HT-29 (cell line): Measurements from ENCODE around the gene CPNE1. TPM values are rescaled to one million over a fixed set of nuclear protein-coding genes. Genes with fewer than 3 reads are reported as not detected.

ENCODE experiments used
- DNase-seq: peaks from one replicate; pipeline ENCODE4 v3.0.0-alpha.2; 2015; ENCODE audit warnings: low spot score
- total RNA-seq: library from RNA; depleted of rRNA; stranded (reverse); fragments of >200 nt; shearing (Covaris generic); gene quantifications from 2 replicates; pipeline ENCODE4 v1.2.3, GENCODE V29; 2014

The CPNE1 gene
- total RNA-seq, 1 experiment from 2014 or later: 417 TPM

DNA sequence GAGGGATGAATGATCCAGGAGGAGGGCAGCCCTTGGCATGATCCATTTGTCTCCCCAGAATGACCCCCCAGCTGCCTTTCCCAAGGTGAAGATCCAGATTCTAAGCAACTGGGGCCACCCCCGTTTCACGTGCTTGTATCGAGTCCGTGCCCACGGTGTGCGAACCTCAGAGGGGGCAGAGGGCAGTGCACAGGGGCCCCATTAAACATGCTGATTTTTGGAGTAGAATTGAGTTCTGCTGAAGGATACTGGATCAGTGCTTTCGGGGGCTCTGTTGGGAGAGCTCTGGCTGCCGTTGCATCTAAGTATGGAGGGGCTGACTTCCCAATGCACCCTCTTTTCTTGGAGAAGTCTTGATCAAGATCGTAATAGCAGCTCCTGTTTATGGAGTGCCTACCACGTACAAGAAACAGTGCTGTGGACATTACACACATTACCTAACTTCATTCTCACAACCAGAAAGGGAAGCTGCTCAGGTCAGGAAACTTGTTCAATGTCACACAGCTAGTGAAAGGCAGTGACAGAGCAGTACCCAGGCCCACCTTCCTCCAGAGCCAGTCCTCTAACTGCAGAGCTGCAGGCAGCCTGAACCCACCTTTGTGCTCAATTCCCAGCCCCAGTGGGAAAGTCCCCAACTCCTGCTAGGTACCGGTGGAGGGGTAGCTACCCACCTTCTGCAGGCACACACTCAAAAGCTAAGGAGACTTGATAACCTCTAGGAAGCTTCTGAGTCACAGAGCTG, 43.7 kb downstream of the CPNE1 start:
- no peak for DNase-seq

DNA sequence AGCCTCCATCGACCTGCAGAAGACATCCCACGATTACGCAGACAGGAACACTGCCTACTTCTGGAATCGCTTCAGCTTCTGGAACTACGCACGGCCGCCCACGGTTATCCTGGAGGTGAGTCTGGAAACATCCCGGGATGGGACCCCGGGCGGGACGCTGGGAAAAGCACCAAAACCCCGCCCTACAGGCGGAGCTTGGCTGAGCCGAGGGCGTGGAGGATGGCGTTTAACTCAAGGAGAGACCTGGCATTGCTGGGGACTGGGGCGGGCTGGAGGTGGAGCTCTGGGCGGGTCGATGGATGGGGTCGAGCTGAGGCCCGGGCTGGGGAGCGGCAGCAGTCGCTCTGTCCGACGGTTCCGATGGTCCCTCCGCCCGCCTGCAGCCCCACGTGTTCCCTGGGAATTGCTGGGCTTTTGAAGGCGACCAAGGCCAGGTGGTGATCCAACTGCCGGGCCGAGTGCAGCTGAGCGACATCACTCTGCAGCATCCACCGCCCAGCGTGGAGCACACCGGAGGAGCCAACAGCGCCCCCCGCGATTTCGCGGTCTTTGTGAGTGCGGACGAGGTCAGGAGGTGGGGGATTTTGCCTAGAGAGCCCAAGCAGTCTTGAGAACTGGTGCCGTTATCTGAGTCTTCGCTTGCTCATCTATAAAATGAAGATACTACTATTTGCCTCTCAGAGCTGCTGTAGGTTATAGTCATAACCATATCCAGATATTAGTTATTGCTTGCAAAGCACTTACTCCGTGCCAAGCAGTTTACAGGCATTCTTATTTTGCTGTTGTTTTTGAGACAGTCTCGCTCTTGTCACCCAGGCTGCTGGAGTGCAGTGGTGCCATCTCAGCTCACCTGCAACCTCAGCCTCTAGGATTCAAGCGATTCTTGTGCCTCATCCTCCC, 45.3 kb downstream of the CPNE1 start:
- peak; percentile 98 for DNase-seq

DNA sequence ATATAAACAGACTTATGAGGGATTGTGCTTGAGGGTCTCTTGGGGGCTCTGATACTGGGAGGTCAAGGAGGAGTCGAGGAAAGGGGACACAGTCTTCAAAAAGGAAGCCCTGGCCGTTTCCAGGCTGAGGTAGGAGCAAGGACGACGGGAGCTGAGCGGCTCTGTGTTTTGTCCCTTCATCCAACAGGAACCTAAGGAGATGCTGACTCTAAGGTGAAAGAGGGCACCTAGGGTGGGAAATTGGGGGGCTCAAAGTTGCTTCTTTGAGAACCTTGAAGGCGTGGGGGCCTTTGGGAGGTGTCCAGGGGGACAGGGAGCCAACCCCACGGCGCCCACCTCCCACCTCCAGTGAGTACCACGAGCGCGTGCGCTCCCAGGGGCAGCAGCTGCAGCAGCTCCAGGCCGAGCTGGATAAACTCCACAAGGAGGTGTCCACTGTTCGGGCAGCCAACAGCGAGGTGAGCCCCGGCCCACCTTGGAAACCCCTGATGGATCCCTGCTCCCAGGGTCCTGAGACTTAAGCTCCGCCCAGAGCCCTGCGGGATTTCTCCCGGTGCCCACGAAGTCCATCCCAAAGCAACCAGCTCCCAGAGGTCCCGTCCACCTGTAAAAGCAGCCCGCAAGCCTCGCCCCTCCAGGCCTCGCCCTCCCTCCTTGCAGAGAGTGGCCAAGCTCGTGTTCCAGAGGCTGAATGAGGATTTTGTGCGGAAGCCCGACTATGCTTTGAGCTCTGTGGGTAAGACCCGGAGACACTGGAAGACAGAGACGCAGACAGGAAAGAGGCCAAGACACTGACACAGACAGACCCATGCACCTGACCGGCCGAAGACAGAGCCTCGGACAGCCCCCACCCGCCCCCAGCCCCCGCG, 46.2 kb downstream of the CPNE1 start:
- DNase-seq: peak; percentile 71

DNA sequence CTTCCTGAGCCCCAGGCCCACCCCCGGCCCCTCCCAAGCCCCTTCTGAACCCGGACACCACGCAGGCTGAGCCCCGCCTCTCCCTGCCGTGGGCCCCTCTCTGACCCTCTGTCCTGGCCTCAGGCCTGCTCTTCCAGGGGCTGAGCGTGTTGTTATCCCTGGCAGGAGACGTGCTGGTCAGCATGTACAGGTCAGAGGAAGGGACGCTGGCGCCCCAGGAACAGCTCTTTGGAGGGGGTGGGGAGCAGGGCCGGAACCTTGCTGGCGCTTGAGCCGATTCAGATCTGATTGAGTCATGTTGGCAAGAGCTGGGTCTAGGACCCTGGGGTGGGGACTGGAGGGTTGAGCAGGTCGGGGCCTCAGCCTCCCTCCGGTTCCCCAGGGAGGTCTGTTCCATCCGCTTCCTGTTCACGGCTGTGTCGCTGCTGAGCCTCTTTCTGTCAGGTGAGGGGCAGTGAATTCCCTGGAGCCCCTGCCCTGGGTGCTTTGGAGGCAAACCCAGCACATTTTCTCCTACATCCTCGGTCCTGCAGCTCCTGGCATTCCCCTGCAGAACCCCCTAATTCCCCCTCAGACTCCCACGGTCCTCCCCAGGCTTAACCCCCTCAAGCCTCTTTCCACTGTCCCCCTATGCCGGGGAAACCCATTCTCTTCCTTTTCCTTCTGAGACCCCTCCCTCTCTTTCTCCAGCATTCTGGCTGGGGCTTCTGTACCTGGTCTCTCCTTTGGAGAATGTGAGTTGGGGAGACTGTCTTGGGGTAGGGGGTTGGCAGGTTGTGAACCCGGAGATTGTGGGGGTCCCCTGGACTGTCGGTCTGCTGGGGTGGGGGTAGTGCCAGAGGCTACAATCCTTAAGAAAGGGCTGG, 47.1 kb downstream of the CPNE1 start:
- peak; percentile 92 for DNase-seq

DNA sequence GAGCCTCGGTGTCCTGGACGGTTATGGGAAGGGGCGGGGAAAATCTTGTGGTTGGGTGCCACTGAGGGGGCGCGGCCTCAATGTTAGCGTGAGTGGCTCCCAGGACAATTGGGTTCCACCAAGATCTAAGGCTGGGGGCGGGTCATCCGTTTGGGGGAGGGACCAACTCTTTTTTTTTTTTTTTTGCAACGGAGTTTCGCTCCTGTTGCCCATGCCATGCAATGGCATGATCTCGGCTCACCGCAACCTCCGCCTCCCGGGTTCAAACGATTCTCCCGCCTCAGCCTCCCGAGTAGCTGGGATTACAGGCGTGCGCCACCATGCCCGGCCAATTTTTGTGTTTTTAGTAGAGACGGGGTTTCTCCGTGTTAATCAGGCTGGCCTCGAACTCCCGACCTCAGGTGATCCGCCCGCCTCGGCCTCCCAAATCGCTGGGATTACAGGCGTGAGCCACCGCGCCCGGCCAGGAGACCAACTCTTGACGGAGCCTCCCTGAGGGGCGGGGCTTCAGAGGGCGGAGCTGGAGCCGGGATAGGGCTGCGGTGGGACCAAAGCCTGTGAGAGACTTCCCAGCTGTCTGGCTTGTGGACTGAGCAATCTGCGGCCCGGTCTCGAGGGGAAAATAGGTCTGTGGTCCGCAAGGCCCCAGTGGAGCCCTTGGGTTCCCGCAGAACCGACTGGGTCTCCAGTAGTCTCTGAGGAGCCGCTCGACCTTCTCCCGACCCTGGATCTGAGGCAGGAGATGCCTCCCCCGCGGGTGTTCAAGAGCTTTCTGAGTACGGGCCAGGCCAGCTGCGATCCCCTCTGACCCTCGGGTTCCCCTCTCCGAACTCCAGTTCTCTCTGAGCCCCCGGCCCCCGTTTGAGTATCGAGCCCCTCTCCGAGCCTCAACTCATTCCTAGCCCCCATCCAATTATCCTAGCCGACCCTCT, 48.0 kb downstream of the CPNE1 start:
- DNase-seq: peak; percentile 98

DNA sequence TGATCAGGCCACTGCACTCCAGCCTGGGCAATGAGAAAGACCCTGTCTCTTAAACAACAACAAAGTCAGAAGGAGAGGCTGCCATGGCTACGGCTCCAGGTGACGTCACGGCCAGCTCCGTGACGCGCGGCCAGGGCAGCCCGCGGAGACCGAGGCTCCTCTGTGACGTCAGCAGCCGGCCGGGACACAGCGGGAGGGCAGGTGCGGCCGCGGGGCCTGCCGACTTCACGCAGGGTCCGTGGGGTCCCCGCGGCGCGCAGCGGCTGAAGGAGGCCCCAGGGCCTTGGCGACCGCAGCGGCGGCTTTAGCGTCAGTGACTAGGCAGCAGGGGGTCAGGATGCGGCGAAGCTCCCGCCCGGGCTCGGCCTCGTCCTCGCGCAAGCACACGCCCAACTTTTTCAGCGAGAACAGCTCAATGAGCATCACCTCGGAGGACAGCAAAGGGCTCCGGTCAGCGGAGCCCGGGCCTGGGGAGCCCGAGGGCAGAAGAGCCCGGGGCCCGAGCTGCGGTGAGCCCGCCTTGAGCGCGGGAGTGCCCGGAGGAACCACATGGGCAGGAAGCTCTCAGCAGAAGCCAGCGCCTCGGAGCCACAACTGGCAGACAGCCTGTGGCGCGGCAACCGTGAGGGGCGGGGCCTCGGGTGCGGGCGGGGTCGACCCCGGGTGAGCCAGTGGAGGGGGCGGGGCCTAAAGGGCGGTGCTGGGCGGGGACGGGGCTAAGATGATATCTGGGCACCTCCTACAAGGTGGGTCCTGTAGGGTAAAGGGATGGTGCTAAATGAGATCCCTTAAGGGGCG, 48.8 kb downstream of the CPNE1 start, which contains the start of gene SPAG4:
SPAG4 (plus strand) TSS at position 163 of the 798 bp plus-strand sequence; CDS start at position 338, 175 bp downstream.
- peak; percentile 100 for DNase-seq

DNA sequence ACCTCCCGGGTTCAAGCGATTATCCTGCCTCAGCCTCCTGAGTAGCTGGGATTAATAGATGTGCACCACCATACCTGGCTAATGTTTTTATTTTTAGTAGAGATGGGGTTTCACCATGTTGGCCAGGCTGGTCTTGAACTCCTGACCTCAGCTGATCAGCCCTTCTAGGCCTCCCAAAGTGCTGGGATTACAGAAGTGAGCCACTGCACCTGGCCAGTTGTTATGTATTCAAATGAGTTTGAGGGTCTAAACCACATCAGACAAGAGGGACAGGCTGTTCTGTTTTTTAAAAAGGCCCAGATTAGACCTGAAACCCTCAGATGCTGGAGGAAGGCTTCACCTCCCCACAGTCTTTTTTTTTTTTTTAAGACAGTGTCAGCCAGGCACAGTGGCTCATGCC, 53.2 kb downstream of the CPNE1 start:
- no peak for DNase-seq

DNA sequence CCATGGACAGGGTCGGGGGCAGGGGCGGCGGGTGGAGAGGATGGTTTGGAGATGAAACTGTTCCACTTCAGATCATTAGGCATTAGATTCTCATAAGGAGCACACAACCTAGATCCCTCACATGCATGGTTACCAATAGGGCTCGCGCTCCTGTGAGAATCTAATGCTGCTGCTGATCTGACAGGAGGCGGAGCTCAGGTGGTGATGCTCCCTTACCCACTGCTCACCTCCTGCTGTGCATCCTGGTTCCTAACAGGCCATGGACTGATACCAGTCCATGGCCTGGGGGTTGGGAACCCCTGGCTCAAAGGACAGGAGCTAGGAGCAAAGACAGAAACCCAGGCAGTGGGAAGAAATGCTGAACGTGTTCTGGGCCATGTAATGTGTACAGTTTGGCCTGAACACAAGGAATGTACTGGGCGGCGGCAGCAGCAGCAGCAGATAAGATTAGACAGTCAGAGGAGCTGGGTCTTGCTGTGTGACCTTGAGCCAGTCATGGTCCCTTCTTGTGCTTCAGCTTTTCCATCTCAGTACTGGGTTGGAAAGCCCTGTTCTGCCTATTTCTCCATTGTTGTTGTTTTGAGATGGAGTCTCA, 53.8 kb downstream of the CPNE1 start:
- peak; percentile 25 for DNase-seq

DNA sequence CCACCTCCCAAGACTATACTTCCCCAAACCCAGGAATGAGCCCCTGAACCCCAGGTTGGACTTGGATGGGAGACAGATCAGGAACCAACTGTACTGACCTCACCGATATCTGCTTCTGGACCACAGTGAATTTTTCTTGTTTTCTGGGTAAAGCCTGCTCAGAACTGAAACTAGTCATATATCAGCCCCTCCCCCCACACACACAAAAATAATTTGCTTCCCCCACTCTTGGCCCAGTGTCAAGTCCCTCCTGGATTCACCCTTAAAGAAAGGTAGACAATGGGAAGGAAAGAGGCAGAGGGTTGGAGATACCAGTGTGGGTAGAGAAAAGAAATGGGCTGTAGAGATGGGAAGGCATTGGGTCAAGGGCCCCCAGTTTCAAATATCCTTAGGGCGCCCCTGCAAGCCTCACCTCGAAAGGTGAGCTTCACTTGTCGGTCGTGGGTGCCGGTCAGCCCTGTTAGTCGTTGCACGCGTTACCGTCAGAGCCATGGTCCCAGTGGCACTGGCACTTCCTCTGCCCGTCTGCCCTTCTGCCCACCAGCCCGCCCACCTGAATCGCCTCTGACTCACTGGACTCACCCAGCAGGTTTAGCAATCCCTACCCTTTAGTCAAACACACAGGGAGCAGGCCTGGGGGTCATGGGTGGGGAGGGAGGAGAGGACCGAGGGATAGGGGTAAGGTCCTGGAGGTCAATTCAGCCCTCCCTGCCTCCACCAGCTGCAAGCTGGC, 57.5 kb downstream of the CPNE1 start:
- peak; percentile 98 for DNase-seq

DNA sequence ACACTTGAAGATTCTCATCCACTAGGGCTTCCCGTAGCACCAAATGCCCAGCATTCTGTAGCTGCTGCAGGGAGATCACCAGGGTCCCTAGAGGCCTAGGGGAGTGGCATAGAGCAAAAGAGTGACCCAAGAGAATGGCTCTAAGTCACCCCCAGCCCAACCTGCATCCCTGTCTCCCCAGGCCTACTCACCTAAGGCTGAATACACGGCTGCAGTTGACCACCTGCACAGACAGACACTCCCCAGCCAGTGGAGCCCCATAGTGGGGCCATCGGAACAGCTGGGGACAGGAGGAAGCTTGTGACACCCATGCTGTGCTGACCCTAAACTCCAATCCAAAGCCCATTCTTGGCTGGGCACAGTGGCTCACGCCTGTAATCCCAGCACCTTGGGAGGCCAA, 58.6 kb downstream of the CPNE1 start:
- DNase-seq: no peak

DNA sequence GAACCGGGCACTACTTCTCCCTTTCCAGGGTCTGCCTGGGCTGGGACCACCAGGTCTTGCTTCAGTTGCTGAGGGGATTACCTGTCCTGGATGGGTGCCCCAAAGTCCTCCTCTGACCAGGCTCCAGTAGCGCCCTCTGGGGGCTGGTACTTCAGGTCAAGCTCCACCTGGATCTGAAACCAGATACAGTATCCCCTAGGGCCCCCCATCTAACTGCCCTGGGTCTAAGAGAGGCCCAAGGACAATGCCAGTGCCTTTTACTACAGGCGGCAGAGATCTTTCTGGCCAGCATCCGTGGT, 60.3 kb downstream of the CPNE1 start:
- DNase-seq: peak; percentile 48

DNA sequence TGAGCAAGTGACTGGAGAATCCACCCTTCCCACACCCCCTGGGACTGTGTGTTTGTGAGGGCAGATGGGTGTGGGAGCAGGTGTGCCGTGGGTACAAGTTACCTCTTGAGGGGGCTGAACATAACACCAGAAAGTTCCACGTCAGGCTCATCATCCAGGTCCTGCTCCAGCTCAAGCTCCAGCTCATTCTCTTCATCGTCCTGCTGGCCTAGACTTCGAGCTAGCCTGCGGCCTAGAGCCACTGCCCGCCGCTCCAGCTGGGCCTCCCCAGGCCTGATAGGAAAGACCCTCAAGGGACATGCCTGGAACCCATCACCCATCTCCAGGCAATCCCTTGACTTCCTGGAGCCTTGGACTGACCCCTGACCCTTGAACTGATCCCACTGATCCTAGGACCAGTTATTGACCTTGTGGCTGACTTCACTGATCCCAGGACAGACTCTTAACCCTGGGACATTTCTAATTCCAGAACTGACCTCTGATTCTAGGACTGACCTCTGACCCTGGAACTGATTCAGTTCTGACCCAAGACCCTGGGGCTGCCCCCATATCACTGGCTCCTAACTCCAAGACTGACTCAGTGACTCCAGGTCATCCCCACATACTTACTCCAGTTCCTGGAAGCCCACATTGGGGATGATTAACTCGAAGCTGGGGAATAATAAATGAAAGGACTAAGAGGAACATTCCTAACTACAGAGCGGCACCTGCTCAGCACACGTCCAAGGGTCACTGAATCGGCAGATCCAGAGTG, 60.8 kb downstream of the CPNE1 start:
- DNase-seq: no peak

DNA sequence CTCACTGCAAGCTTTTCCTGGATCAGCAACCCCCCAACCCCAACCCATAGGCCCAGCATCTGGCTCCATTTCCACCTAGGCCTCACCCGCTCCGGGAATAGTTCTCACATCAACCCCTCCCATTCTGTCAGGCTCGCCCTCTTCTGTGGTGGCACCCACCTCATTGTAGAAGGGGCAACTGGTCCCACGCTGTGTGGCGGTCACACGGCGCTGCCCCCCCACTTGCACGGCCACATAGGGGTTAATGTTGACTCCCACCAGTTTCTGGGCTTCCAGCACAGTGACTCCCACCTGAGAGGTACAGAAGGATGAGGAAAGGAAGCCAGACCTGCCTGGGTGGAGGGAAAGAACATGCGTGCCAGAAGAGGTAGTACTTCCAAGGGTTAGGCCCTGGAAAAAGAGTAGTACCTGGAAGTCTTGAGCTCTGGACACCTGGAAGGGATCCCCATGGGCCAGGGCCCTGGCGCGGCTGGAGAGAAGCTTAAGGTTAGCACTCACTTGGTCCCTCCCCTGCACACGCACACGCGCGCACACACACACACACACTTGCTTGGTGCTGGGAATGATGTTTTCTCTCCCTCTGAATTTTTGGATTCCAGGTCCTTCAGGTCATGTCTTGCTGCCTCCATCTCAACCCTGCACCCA, 61.7 kb downstream of the CPNE1 start:
- no peak for DNase-seq

DNA sequence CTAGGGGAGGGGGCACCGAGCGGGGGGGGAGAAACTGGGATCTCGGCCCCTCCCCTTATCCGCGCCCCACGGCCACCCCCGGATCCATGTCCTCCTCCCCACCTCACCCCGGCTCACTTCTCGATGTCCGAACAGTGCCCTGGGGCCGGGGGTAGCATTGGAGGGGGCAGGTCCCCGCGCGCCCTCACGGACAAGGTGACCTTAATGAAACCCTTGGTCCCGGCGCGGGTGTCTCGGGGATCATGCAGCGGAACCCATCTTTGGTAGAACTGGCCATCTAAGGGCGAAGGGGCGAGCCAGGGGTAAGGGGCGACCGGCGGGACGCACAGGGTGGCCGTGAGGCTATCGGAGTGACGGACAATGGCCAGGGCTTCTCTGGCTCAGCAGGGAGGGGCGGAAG, 62.7 kb downstream of the CPNE1 start:
- DNase-seq: no peak

DNA sequence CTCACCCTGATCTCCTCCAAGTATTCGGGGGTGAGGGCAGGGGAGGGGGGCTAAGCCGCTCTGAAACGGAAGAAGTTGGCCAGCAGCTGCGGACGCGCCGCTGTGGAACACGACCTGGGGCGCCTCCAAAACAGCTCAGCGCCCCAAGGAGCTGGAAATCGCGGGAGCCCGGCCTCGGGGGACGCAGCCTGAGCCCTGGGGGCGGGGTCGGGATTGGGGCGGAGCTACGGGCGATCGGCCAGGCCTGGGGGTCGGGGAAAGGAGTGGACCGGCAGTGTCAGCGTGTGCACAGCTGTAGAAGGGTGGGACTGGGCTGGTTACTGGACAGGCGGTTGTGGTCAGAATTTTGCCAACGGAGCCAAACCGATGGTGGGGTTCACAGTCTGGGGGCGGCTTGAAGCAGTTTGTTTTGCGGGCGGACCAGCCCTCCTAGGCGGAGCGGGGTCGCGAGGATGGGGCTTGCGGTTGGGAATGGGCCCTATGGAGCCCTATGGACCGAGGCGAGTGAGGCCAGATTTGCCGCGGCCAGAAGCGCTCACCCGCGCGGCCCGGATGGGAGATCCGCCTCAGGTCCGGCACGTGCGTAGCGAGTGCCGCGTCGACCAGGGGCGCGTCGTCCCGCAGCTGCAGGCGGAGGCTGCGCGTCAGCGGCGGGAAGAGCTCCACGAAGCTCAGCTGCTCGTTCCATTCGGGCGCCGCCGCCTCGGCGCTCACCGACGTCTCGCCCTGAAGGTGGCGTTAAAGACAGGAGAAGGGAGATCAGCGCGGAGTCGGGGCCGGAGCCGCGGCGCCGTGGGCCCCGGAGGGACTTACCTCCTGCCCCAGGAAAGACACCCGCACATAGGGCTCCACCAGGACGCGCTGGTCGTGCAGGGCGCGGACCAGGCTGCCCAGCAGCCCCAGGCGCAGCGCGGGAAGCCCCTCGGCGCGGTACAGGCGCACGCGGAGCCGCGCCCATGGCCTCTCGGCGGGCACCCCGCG, 63.4 kb downstream of the CPNE1 start:
- DNase-seq: no peak
